HG03558 (cell line): ENCODE measurements around the gene ELFN2.

Experiments
- ATAC-seq: cut with Tn5 transposase; IDR thresholded peaks from one replicate; pipeline ENCODE4 v1.9.1; 2021; ENCODE audit warnings: moderate number of reproducible peaks; ENCODE audit not compliant: unreplicated experiment; ENCODE audit errors: extremely low read depth

Gene ELFN2

DNA sequence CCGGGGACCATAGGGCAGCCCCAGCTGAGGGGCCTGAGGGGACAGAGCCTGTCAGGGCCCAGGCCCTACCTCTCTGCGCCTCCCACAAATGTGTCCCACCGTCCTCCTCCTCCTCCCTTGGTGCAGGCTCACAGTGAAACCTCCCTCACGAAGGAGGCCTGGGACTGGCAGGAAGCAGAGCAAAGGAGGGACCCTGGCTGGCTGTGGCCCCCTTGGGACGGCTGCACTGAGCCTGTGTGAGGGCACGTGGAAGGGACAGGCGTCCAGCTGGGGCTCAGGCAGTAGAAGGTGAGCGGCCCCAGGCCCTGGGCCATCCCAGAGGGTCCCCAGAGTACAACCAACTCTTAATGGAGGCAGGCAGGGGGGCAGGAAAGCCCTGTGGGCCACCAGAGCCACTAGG is 60.7 kb downstream of the ELFN2 start:
- ATAC-seq = no peak

- no peak for ATAC-seq
These were observed 61.3 kb downstream of the ELFN2 start for GRCh38 chr22:37365950-37366349.

GRCh38 chr22:37363261-37363992 is 63.9 kb downstream of the ELFN2 start:
- ATAC-seq = no peak

DNA sequence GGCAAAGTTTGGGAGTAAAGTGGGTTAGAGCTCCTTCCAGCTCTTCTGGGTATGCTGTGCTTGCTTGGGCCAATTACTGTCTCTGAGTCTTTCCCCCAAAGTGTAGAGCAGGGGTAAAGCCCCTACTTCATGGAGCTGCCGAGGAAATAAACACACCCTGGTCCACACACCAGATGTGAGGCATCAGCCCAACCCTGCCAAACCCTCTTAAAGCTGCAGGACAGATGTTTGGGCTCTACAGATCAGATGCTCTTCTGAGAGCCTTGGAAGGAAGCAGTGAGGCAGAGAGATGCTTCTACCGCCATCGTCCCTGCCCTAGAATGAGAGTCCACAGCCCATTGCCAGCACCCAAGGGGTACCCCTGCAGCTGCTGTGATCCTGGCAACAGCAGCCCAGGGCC is 64.7 kb downstream of the ELFN2 start:
- ATAC-seq = no peak

DNA sequence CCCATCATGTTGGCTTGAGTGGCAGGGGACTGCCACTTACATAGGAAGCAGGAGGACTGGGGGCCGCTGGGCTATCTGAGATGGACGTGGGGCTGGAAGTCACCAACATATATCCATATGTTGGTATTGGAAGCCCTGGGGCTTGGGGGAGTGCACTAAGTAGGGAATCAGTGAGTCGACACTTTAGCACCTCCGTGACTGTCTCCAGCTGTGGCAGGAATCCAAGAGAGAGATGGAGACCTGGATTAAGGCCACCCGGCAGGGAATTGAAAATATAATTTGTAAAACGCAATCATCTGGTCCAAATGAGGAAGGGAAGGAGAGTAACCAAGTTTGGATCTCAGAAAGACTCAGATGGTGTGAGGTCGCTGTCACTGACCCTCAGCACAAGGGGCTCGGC is 68.4 kb downstream of the ELFN2 start:
- ATAC-seq = no peak

- no peak for ATAC-seq
These were observed 68.9 kb downstream of the ELFN2 start for GRCh38 chr22:37358386-37358785.

- ATAC-seq = no peak
These were observed 69.7 kb downstream of the ELFN2 start for GRCh38 chr22:37357446-37358075.

DNA sequence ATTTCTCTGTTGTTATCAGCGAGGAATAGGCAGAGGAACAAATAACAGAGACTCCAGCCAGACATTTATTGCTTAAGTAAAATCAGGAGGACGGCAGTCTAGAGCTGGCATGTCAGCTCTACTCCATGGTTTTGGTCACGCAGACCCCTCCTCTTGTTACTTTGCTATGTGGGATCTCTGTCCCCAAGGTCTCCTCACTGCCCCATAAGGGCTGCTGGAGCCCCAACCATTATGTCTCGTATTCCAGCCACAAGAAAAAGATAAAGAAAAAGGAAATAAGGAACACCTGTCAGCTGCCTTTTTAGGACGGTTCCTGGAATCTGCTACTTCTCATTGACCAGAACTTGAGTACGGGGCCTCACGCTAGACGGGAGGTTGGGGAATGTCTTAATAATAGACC is 70.4 kb downstream of the ELFN2 start:
- no peak for ATAC-seq

DNA sequence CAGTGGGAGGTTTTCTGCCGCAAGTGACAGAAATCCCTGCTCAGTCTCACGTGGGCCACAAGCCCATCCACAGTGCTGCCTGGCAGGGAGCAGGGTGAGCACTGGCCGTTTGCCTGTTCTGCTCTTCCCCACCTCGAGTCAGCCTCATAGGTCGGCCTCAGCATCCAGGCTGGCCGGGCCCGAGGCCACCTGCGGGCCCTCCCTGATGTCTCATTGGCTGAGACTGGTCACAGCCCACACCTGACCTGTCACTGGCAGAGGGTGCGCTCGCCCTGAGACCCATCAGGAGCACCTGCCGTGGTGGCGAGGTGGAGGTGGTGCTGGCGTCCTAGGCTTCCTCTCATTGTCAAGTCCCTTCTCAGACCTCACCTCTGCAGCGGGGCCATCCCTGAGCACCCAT is 72.1 kb downstream of the ELFN2 start:
- ATAC-seq = no peak

DNA sequence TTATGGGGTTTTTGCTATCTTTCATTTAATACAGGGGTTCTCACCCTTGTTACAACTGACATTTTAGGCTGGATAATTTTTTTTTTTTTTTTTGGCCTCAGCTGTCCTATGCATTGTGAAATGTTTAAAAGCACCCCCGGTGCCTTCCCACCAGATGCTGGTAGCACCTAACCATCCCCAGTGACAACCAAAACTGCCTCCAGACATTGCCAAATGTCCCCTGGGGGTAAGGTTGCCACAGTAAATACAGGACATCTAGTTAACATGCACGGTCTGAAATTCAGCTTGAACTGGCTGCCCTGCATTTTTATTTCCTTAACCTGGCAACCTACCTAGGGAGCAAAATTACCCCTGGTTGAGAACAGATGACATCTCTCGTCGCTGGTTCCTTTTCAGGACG is 72.6 kb downstream of the ELFN2 start:
- no peak for ATAC-seq

DNA sequence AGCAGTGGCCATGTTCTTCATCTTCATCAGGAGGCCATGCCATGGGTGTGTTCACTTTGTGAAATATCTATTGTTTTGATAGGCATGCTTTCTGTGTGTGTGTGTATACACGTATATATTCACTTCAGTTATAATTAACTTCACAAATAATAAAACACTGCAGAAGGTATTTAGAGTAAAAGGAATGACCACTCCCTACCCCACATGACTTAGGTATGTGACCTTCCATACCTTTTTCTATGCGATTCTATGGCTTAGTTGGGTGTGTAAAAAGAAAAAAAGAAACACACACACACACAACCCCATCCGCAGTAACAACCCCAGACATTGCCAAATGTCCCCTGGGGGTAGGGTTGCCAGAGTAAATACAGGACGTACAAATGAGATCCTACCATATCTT is 73.0 kb downstream of the ELFN2 start:
- ATAC-seq = no peak

- ATAC-seq = no peak
These were observed 73.4 kb downstream of the ELFN2 start for GRCh38 chr22:37353839-37354238.

GRCh38 chr22:37352481-37352880 is 74.8 kb downstream of the ELFN2 start:
- no peak for ATAC-seq

DNA sequence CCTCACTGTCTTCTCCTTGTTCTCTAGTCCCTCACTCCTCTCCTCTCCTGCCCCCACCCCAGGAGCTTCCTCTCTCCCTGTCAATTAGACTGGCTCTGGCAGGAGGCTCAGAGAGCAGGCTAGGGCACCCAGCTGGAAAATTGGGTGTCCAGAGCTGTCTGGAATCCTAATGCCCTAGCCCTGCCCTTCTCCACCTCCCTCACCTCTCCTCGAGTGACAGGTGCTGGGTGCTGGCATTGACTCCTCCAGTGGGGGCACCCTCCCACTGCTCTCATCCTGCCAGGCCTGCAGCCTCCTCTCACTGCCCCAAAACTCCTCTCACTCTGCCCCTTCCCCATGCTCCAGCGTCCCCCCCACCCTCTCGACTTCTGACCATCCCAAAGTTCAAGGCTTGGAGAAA is 76.0 kb downstream of the ELFN2 start:
- ATAC-seq = no peak

DNA sequence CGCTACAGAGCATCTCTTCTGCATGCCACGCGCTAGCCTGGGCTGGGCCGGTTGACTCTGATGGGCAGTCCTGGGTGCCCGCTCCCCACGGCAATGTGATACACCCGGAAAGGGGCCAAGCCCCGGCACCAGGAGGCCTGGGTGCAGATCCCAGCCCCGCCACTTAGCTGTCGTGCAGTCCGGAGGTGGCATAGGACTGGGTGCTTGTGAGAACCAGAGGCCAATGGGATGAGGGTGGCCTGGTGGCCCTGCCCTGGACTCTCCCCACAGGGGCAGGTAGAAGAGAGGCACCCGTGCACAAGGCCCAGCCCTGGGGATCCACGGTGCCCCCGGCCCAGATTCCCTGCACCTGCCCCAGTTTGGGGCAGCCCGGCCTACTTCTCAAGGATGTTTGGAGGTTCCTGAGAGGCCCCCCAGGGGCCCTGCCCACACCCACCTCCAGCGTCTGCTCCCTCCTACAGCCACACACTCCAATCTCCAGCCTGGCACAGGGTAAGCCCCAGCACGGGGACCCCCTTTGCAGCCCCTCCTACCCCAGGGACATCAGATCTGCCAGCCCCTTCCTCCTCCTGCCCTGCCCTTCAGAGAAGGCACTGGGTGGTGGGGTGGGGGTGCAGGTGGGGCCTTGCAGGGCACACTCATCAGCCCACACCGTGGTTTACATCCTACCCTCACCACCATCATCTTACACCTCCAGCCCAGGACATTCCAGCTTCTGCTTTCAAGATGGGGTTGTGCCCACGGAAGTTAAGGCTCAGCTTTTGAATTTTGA is 78.0 kb downstream of the ELFN2 start:
- no peak for ATAC-seq

DNA sequence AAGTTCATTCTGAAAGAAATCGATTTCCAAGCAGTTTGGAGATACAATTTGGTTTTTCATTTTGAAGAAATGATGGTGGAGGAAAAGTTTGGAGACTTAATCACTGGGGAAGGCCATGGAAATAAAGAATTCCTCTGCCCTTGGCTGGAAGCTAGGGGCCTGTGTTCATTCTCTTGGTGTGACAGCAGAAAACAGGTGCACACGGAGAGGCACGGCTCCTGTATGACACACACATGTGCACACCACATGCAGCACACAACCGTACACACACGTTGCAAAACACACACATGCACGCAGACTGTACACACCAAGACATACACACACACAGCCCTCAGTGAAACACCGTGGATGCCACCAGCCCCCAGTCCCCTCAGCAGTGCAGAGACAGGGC is 80.8 kb downstream of the ELFN2 start:
- ATAC-seq = no peak

- ATAC-seq = no peak
These were observed 81.3 kb downstream of the ELFN2 start for GRCh38 chr22:37345863-37346504.

DNA sequence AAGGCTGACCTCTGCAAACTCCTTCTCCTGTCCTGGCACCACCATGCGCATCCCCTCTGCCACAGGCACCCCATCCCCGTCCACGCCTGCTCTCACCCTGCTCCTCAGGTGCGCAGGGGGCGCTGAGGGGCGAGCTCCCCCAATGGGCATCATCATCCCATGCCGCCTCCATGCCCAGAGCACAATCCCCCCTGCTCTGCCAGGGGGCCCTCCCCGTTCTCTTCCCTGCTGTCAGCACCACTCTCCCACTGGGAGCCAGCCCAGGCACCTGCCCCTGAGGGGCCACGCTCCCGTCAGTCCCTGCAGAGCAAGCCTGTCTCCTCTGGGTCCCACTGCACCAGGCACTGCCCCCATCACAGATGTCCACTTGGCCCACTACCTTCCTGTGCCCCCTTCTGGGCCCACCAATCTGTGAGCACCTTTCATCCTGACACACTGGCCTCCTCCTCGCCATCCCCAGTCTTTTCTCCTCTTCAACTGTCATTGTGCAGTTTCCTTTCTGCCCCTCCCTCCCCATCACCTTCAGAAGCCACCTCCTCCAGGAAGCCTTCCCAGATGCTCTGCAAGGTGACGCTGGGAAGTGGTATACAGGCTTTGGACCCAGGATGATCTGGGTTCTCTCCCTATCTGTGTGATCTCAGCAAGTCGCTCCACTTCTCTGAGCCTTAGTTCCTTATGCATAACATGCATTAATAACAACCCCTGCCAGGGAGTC is 82.4 kb downstream of the ELFN2 start:
- ATAC-seq = no peak

- ATAC-seq = no peak
These were observed 83.2 kb downstream of the ELFN2 start for GRCh38 chr22:37343863-37344734.
